NCI-H1436 (cell line): ENCODE measurements around the gene PDE7B.
"Not testable (repeated sequence)": the region's sequence is repeated elsewhere in the genome, so short reads cannot be mapped to it uniquely, and the experiment has no call there.

ENCODE experiments used
- DNase-seq: peaks from one replicate; lab custom pipeline; 2025; lab: John Stamatoyannopoulos, UW

PDE7B gene

GRCh38 chr6:135850882-135851281 is 619 bp upstream of the PDE7B start:
- DNase-seq, result no peak

- no peak for DNase-seq
Measured at GRCh38 chr6:135852746-135853145, 1.2 kb downstream of the PDE7B start.

- no peak for DNase-seq
Measured at GRCh38 chr6:135853227-135853626, 1.7 kb downstream of the PDE7B start.

- DNase-seq, result no peak
Measured at GRCh38 chr6:135853986-135854385, 2.5 kb downstream of the PDE7B start.

- DNase-seq, result no peak
Measured at GRCh38 chr6:135854799-135855198, 3.3 kb downstream of the PDE7B start.

GRCh38 chr6:135858931-135859330 is 7.4 kb downstream of the PDE7B start:
- no peak for DNase-seq

- DNase-seq, result no peak
Measured at GRCh38 chr6:135860361-135860760, 8.9 kb downstream of the PDE7B start.

GRCh38 chr6:135861189-135861588 is 9.7 kb downstream of the PDE7B start:
- DNase-seq, result no peak

GRCh38 chr6:135864929-135865328 is 13.4 kb downstream of the PDE7B start:
- not testable (repeated sequence) for DNase-seq

GRCh38 chr6:135866445-135867123 is 15.1 kb downstream of the PDE7B start:
- no peak for DNase-seq

GRCh38 chr6:135867332-135867731 is 15.8 kb downstream of the PDE7B start:
- DNase-seq, result no peak

- DNase-seq, result no peak
Measured at GRCh38 chr6:135869857-135870256, 18.4 kb downstream of the PDE7B start.

- DNase-seq, result no peak
Measured at GRCh38 chr6:135870722-135871121, 19.2 kb downstream of the PDE7B start.

- DNase-seq, result no peak
Measured at GRCh38 chr6:135871296-135871695, 19.8 kb downstream of the PDE7B start.

- DNase-seq, result no peak
Measured at GRCh38 chr6:135871878-135872277, 20.4 kb downstream of the PDE7B start.

- DNase-seq, result no peak
Measured at GRCh38 chr6:135875446-135875845, 23.9 kb downstream of the PDE7B start.

GRCh38 chr6:135876058-135876457 is 24.6 kb downstream of the PDE7B start:
- no peak for DNase-seq

- DNase-seq, result no peak
Measured at GRCh38 chr6:135877666-135878065, 26.2 kb downstream of the PDE7B start.

GRCh38 chr6:135880066-135880972 is 28.8 kb downstream of the PDE7B start:
- no peak for DNase-seq

- no peak for DNase-seq
Measured at GRCh38 chr6:135883045-135883444, 31.5 kb downstream of the PDE7B start.

GRCh38 chr6:135883536-135883935 is 32.0 kb downstream of the PDE7B start:
- no peak for DNase-seq

- no peak for DNase-seq
Measured at GRCh38 chr6:135884136-135884535, 32.6 kb downstream of the PDE7B start.

GRCh38 chr6:135887069-135887468 is 35.6 kb downstream of the PDE7B start:
- no peak for DNase-seq
